ENCODE measurements around the gene CNOT6.

CNOT6 gene

DNA sequence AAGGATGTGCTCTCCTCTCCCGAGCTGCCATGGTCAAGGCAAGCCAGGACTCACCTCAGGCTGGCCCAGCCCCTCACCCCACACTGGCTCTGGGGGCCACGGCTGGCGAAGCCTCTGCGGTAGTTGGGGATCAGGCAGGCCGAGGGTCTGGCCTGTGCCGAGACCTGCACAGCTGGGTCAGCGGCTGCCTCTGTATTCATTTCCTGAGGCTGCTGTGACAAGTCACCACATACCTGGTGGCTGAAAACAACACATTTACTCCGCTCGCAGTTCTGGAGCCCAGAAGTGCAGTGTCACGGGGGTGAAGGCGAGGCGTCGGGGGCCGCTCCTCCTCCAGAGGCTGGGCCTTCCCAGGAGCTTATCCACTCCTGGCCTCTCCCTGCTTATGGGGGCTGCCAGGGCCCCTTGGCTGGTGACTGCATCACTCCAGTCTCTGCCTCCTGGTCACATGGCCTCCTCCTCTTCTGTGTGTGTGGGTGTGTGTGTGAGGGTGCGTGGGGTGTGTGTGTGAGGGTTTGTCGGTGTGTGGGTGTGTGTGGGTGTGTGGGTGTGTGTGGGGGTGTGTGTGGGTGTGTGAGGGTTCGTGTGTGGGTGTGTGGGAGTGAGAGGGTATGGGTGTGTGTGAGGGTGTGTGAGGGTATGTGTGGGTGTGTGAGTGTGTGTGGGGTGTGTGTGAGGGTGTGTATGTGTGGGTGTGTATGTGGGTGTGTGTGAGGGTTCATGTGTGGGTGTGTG is 100.3 kb downstream of the CNOT6 start:
- no peaks in the 10 kb centered on the region for H3F3A ChIP-seq (ENCODE audit: insufficient read depth)
- no peaks in the 10 kb centered on the region for H3K27me3 ChIP-seq (ENCODE audit: low read length)
- no peaks in the 10 kb centered on the region for H4K20me1 ChIP-seq (ENCODE audit: low read depth, low read length)
- no peaks in the 10 kb centered on the region for H3K9me2 ChIP-seq (replicated peaks; ENCODE audit: insufficient read depth, low read length)
- H3K9me3 ChIP-seq (ENCODE audit: insufficient read depth, low read length), result no peaks in the 10 kb centered on the region
- H2AFZ ChIP-seq (ENCODE audit: low read depth, low read length, severe bottlenecking), result no peak overlapping the region
- H3K36me3 ChIP-seq (ENCODE audit: low read length), result no peaks in the 10 kb centered on the region
- no peak overlapping the region for H3K4me2 ChIP-seq (ENCODE audit: low read depth, low read length, poor library complexity, severe bottlenecking)
- no peak for TF ChIP-seq EZH2phosphoT487 (conservative IDR thresholded peaks at IDR 0.05; ENCODE audit: low read length)
- TF ChIP-seq, protein P1, sequence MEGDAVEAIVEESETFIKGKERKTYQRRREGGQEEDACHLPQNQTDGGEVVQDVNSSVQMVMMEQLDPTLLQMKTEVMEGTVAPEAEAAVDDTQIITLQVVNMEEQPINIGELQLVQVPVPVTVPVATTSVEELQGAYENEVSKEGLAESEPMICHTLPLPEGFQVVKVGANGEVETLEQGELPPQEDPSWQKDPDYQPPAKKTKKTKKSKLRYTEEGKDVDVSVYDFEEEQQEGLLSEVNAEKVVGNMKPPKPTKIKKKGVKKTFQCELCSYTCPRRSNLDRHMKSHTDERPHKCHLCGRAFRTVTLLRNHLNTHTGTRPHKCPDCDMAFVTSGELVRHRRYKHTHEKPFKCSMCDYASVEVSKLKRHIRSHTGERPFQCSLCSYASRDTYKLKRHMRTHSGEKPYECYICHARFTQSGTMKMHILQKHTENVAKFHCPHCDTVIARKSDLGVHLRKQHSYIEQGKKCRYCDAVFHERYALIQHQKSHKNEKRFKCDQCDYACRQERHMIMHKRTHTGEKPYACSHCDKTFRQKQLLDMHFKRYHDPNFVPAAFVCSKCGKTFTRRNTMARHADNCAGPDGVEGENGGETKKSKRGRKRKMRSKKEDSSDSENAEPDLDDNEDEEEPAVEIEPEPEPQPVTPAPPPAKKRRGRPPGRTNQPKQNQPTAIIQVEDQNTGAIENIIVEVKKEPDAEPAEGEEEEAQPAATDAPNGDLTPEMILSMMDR (IDR thresholded peaks at IDR 0.05; ENCODE audit: insufficient read depth, low read length, poor library complexity, severe bottlenecking), result no peak
- no peak overlapping the region for H3K9ac ChIP-seq (ENCODE audit: low read length)
- no peak overlapping the region for H3K4me3 ChIP-seq (ENCODE audit: insufficient read depth, low read length, poor library complexity, severe bottlenecking)
- no peak overlapping the region for H3K27ac ChIP-seq (ENCODE audit: low read depth, low read length)
- no peaks in the 10 kb centered on the region for H3K79me2 ChIP-seq (ENCODE audit: insufficient read depth, low read length)

DNA sequence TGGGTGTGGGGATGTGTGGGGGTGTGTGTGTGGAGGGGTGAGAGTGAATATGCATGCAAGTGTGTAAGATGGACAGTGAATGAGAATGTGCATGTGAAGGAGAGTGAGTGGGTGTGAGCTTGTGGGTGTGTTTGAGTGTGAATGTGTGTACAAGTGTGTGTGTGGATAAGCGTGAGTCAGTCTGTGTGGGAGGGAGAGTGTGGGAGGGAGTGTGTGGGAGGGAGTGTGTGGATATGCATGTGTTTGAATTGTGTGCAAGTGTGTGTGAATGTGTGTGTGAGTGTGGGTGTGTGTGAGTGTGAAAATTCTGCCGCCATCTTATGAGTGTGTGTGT is 100.8 kb downstream of the CNOT6 start:
- Histone ChIP-seq H3K27ac (ENCODE audit: low read depth, low read length) (no peak overlapping the region), H3K4me2 (ENCODE audit: low read depth, low read length, poor library complexity, severe bottlenecking) (no peak overlapping the region), H3K9ac (ENCODE audit: low read length) (no peak overlapping the region), H3K27me3 (ENCODE audit: low read length) (no peaks in the 10 kb centered on the region), H2AFZ (ENCODE audit: low read depth, low read length, severe bottlenecking) (no peak overlapping the region), H3K79me2 (ENCODE audit: insufficient read depth, low read length) (no peaks in the 10 kb centered on the region), H3K36me3 (ENCODE audit: low read length) (no peaks in the 10 kb centered on the region), H3K9me2 (replicated peaks; ENCODE audit: insufficient read depth, low read length) (no peaks in the 10 kb centered on the region), H3K4me3 (ENCODE audit: insufficient read depth, low read length, poor library complexity, severe bottlenecking) (no peak overlapping the region), H4K20me1 (ENCODE audit: low read depth, low read length) (no peaks in the 10 kb centered on the region), H3K9me3 (ENCODE audit: insufficient read depth, low read length) (no peaks in the 10 kb centered on the region), H3F3A (ENCODE audit: insufficient read depth) (no peaks in the 10 kb centered on the region)
- TF ChIP-seq, protein P1 (IDR thresholded peaks at IDR 0.05; ENCODE audit: insufficient read depth, low read length, poor library complexity, severe bottlenecking), result no peak
- no peak for TF ChIP-seq EZH2phosphoT487 (conservative IDR thresholded peaks at IDR 0.05; ENCODE audit: low read length)

DNA sequence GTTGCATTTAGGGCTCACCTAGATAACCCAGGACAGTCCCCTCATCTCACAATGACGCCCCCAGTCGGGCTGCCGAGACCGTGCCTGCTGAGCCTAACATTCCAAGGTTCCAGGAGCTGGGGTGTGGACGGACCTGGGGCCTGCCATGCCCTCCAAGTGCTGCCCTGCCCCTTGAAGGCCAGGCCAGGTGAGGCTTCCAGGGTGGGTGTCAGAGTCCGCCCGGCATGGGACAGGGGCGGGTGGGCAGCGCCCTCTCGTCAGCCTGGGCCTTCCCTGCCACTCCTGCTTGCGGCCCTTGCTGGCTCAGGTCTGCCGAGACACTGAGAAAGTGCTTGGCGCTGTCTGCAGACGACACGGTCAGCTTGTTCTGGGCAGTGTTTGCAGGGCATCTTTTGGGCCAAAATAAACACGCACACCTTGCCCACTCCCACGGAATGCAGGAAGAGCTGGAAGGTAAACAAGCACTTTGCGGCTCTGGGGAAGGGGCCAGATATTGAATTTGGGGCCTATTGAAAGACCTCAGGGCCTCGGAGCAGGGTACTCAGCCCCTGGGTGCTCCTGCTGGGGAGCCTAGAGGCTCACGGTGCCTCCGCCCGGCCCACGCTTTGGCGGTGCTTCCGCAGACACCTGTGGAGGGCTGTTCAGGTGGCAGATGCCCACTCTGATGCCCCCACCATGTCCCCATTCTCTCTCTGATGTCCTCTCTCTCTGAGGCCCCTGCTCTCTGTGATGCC is 101.4 kb downstream of the CNOT6 start:
- no peaks in the 10 kb centered on the region for H4K20me1 ChIP-seq (ENCODE audit: low read depth, low read length)
- no peak overlapping the region for H2AFZ ChIP-seq (ENCODE audit: low read depth, low read length, severe bottlenecking)
- no peak overlapping the region for H3K9ac ChIP-seq (ENCODE audit: low read length)
- no peaks in the 10 kb centered on the region for H3K9me3 ChIP-seq (ENCODE audit: insufficient read depth, low read length)
- no peaks in the 10 kb centered on the region for H3K79me2 ChIP-seq (ENCODE audit: insufficient read depth, low read length)
- no peak overlapping the region for H3K4me2 ChIP-seq (ENCODE audit: low read depth, low read length, poor library complexity, severe bottlenecking)
- H3K4me3 ChIP-seq (ENCODE audit: insufficient read depth, low read length, poor library complexity, severe bottlenecking), result no peak overlapping the region
- H3K27me3 ChIP-seq (ENCODE audit: low read length), result no peaks in the 10 kb centered on the region
- no peak for TF ChIP-seq EZH2phosphoT487 (conservative IDR thresholded peaks at IDR 0.05; ENCODE audit: low read length)
- TF ChIP-seq, protein P1 (IDR thresholded peaks at IDR 0.05; ENCODE audit: insufficient read depth, low read length, poor library complexity, severe bottlenecking), result no peak
- H3K36me3 ChIP-seq (ENCODE audit: low read length), result no peaks in the 10 kb centered on the region
- H3K27ac ChIP-seq (ENCODE audit: low read depth, low read length), result no peak overlapping the region
- H3K9me2 ChIP-seq (replicated peaks; ENCODE audit: insufficient read depth, low read length), result no peaks in the 10 kb centered on the region
- no peaks in the 10 kb centered on the region for H3F3A ChIP-seq (ENCODE audit: insufficient read depth)
